ACC112 (cell line): ENCODE data around the gene ABTB2.

Experiments used
- H2AFZ ChIP-seq: fragments of 200-600 bp; sonication (generic); one replicate; pipeline ENCODE4 v1.6.0; 2017; ENCODE audit warnings: antibody characterized with exemption, low read length; ENCODE audit not compliant: unreplicated experiment
- H3K27ac ChIP-seq: fragments of 200-600 bp; sonication (generic); 2 replicates; pipeline ENCODE4 v1.5.1; 2014; ENCODE audit warnings: low read depth, mild to moderate bottlenecking, antibody characterized with exemption, low read length, moderate library complexity
- H3K27me3 ChIP-seq: fragments of 200-600 bp; sonication (generic); 2 replicates; pipeline ENCODE4 v1.6.1; 2014; ENCODE audit warnings: mild to moderate bottlenecking, antibody characterized with exemption, low read length, moderate library complexity, mixed read lengths; ENCODE audit not compliant: insufficient read depth
- H3K36me3 ChIP-seq: fragments of 200-600 bp; sonication (generic); 2 replicates; pipeline ENCODE4 v1.6.1; 2016; ENCODE audit warnings: mild to moderate bottlenecking, antibody characterized with exemption, low read length, moderate library complexity, mixed read lengths; ENCODE audit not compliant: insufficient read depth
- H3K4me1 ChIP-seq: fragments of 200-600 bp; sonication (generic); one replicate; pipeline ENCODE4 v1.6.1; 2016; ENCODE audit warnings: low read length, mixed read lengths; ENCODE audit not compliant: insufficient read depth, unreplicated experiment, control insufficient read depth
- H3K4me3 ChIP-seq: fragments of 200-600 bp; sonication (generic); 2 replicates; pipeline ENCODE4 v1.5.1; 2014; ENCODE audit warnings: mild to moderate bottlenecking, low read depth, low read length
- H3K79me2 ChIP-seq: fragments of 200-600 bp; sonication (generic); one replicate; pipeline ENCODE4 v1.6.0; 2016; ENCODE audit warnings: low read length; ENCODE audit not compliant: control insufficient read depth, unreplicated experiment, insufficient read depth

The ABTB2 gene

DNA sequence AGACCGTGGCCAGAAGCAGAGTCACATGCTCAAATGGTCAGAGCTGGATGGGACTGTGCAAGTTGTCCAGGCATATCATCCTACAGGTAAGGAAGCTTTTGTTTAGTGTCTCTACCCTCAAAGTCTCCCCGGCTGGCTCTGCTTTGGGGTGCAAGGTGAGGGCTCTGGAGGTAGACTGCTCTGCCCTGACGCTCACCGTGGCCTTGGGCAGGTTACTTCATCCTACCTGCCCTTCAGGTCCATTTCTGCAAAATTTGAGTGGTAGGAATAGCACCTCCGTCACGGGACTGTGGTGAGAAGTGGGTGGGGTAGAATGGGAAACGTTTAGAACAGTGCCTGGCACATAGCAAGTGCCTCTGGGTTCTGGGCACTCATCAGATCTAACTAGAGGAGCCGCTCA lies 210.2 kb downstream of the ABTB2 start:
- Histone ChIP-seq H3K36me3 (peaks cover 22% of the 10 kb centered on the region), H3K4me3 (no peak overlapping the region), H2AFZ (no peak overlapping the region), H3K27ac (no peak overlapping the region), H3K79me2 (no peaks in the 10 kb centered on the region), H3K4me1 (no peaks in the 10 kb centered on the region), H3K27me3 (no peaks in the 10 kb centered on the region)

DNA sequence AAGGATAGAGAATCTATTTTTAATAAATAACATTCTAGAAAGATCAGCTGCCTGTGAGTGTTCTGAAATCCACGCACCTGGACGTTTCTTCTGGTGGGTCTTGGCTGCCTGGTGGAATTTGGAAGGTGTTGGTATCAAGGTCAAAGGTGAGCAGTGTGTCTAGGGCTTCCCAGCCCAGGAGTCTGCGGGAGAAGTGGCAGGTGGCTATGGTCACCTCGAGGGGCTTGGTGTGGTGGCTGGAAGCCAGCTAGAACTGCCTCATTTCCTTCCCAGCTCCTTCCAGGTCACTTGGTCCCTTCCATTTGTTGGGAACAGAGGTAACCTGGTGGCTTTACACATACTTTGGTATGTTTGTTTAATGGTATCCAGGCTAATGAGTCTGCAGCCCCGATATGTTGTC lies 210.9 kb downstream of the ABTB2 start:
- no peak overlapping the region for H2AFZ ChIP-seq
- no peak overlapping the region for H3K4me3 ChIP-seq
- no peak overlapping the region for H3K27ac ChIP-seq
- no peaks in the 10 kb centered on the region for H3K27me3 ChIP-seq
- no peaks in the 10 kb centered on the region for H3K4me1 ChIP-seq
- peaks cover 29% of the 10 kb centered on the region for H3K36me3 ChIP-seq
- no peaks in the 10 kb centered on the region for H3K79me2 ChIP-seq

DNA sequence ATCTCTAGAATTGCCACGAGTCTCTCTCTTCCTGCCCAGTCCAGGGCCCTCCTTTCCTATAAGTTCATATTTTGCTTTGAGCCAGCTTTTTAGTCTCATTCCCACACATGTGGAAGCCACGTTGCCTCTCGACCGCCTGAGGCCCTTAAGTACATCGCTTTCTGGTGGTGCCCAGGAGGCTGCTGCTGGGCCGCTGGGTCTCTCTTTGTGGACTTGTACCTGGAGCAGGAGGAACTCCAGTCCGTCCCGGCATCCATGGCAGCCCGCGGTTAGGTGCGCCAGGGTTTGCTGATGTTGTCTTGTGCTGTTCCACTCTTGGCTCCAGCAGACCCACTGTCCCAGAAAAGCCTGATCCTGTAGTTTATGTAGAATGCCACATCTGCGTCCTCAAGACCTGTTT lies 211.4 kb downstream of the ABTB2 start:
- Histone ChIP-seq H3K27ac (no peak overlapping the region), H2AFZ (no peak overlapping the region), H3K36me3 (peaks cover 29% of the 10 kb centered on the region), H3K4me1 (no peaks in the 10 kb centered on the region), H3K79me2 (no peaks in the 10 kb centered on the region), H3K4me3 (no peak overlapping the region), H3K27me3 (no peaks in the 10 kb centered on the region)

DNA sequence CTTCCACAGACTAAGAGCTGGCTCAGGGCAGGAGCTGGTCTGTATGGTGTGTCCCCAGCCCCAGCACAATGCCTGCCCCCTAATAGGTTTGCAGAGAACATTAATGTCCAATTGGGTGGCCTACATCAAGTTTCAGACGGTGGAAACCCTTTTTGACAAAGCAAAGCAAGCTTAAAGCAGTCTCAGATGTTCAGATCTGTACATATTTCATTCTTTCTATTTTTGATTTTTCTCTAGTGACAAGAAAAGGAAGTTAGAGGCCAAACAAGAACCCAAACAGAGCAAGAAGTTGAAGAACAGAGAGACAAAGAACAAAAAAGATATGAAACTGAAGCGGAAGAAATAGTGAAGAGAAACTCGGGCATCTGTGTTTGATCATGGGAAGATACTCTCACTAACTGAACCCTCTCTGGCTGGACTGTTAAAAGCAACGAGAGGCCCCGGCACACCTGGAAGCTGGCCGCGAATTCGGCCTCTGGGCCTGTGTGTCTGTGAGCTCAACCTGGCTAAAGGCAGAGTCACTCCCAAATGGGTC lies 211.9 kb downstream of the ABTB2 start:
- no peak overlapping the region for H3K27ac ChIP-seq
- no peak overlapping the region for H3K4me3 ChIP-seq
- H2AFZ ChIP-seq: no peak overlapping the region
- no peaks in the 10 kb centered on the region for H3K79me2 ChIP-seq
- peaks cover 31% of the 10 kb centered on the region for H3K36me3 ChIP-seq
- no peaks in the 10 kb centered on the region for H3K27me3 ChIP-seq
- H3K4me1 ChIP-seq: no peaks in the 10 kb centered on the region

DNA sequence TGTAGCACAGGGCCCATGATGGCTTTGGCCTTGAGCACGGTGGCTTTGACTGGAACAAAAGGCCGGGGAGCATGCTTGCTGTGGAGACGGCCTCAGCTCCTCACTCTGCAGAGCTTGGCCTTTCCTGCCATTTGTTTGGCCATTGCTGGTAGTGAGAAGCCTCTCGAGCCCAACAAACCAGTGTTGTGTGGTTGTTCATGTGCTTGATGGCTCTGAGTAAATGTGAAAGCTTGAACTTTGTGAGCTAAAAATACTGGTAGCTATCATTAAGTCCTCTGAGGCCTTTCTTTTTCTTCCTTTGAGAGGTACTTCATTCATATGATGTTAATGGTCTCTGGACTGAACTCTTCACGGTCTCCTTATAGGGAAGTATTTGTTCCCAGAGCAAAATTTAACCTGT lies 212.7 kb downstream of the ABTB2 start:
- Histone ChIP-seq H3K79me2 (no peaks in the 10 kb centered on the region), H3K4me3 (no peak overlapping the region), H3K36me3 (peaks cover 32% of the 10 kb centered on the region), H2AFZ (no peak overlapping the region), H3K4me1 (no peaks in the 10 kb centered on the region), H3K27me3 (no peaks in the 10 kb centered on the region), H3K27ac (no peak overlapping the region)

DNA sequence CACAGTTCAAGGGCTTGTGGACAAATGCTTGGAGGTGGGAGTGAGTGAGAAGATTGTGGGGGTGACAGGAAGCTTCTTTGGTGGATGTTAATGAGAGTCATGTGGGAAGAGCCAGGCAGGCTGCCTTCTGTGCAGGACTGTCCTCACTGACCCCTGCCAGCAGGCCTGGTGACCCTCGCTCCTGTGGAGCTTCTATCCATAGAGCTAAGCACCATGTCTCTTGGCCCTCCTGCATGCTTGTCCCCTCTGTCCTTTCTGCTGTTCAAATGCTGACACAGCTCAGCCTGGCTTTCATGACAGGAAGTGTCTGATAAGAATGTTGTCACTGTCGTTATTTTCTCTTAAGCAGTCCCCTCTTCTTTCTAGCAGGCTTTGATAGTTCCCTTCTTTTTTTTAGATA lies 214.8 kb downstream of the ABTB2 start:
- peaks cover 28% of the 10 kb centered on the region; the same call in 1 of the 2 replicates for H3K36me3 ChIP-seq

DNA sequence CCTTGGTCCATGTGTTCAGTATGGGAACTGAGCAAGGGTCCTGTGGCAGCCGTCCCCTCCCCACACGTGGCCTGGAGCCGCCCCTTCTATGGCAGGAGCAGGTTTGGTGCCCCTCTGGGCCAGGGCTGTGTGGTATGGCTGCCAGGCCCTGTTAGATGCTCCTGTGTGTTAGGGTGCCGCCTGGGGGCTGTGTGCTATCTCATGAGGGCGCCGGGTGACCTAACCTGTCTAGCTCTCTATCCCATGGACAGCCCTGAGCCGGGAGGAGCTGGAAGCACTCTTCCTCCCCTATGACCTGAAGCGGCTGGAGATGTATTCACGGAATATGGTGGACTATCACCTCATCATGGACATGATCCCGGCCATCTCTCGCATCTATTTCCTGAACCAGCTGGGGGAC lies 217.7 kb downstream of the ABTB2 start:
- no peak overlapping the region for H2AFZ ChIP-seq
- no peak overlapping the region for H3K27ac ChIP-seq
- H3K36me3 ChIP-seq: peaks cover 34% of the 10 kb centered on the region; the same call in 1 of the 2 replicates
- H3K4me3 ChIP-seq: no peak overlapping the region
- H3K4me1 ChIP-seq: no peaks in the 10 kb centered on the region
- no peaks in the 10 kb centered on the region for H3K79me2 ChIP-seq
- H3K27me3 ChIP-seq: no peaks in the 10 kb centered on the region

More for the DNA sequence above, 214.8 kb downstream of the ABTB2 start:
- no peaks in the 10 kb centered on the region for H3K79me2 ChIP-seq
- no peak overlapping the region for H2AFZ ChIP-seq
- no peak overlapping the region for H3K4me3 ChIP-seq
- H3K27me3 ChIP-seq: no peaks in the 10 kb centered on the region
- H3K4me1 ChIP-seq: no peaks in the 10 kb centered on the region
- no peak overlapping the region for H3K27ac ChIP-seq

DNA sequence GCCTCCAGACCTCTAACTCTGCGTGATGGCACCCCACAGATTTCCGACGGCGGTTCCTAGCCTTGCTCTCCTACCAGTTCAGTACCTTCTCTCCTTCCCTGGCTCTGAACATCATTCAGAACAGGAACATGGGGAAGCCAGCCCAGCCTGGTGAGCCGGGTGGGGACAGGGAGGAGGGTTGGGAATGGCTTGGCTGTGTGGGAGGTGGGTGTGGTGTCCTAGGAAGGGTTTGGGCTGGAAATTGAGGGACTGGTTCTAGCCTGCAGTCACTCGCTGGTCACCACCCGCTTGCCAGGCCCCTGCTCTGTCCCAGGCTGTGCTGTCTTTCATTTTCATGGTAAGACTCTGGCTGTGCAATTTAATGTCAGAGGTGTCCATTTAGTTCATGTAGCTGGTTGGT lies 218.5 kb downstream of the ABTB2 start:
- Histone ChIP-seq H3K4me1 (no peaks in the 10 kb centered on the region), H3K4me3 (no peak overlapping the region)

GRCh38 chr11:34136420-34136819 lies 221.4 kb downstream of the ABTB2 start:
- Histone ChIP-seq H3K27me3 (no peaks in the 10 kb centered on the region), H3K36me3 (peaks cover 24% of the 10 kb centered on the region; the same call in 1 of the 2 replicates), H3K4me3 (no peak overlapping the region), H3K4me1 (no peaks in the 10 kb centered on the region), H3K27ac (no peak overlapping the region), H2AFZ (no peak overlapping the region), H3K79me2 (no peaks in the 10 kb centered on the region)

More for the DNA sequence above, 218.5 kb downstream of the ABTB2 start:
- no peak overlapping the region for H3K27ac ChIP-seq
- H2AFZ ChIP-seq: no peak overlapping the region
- H3K79me2 ChIP-seq: no peaks in the 10 kb centered on the region
- no peaks in the 10 kb centered on the region for H3K27me3 ChIP-seq
- H3K36me3 ChIP-seq: peaks cover 30% of the 10 kb centered on the region; the same call in 1 of the 2 replicates

- H3K27me3 ChIP-seq: no peaks in the 10 kb centered on the region
- no peaks in the 10 kb centered on the region for H3K79me2 ChIP-seq
- H2AFZ ChIP-seq: no peak overlapping the region
- H3K36me3 ChIP-seq: peaks cover 30% of the 10 kb centered on the region; the same call in 1 of the 2 replicates
- no peak overlapping the region for H3K27ac ChIP-seq
- H3K4me3 ChIP-seq: no peak overlapping the region
- no peaks in the 10 kb centered on the region for H3K4me1 ChIP-seq
Observed at GRCh38 chr11:34135439-34135838, 222.4 kb downstream of the ABTB2 start.

- H3K79me2 ChIP-seq: no peaks in the 10 kb centered on the region
- H3K4me3 ChIP-seq: no peak overlapping the region
- H3K4me1 ChIP-seq: no peaks in the 10 kb centered on the region
- peaks cover 33% of the 10 kb centered on the region; the same call in 1 of the 2 replicates for H3K36me3 ChIP-seq
- no peak overlapping the region for H2AFZ ChIP-seq
- no peaks in the 10 kb centered on the region for H3K27me3 ChIP-seq
- H3K27ac ChIP-seq: no peak overlapping the region
Observed at GRCh38 chr11:34134765-34135164, 223.0 kb downstream of the ABTB2 start.
